GM23338 (cell line): Measurements from ENCODE around the gene DDX27.

Experiments used
- EZH2 ChIP-seq: fragments of 200-600 bp; sonication (generic); IDR thresholded peaks from one replicate; pipeline ENCODE4 v1.8.0; 2017; ENCODE audit warnings: antibody characterized with exemption, mild to moderate bottlenecking, low read depth; ENCODE audit not compliant: unreplicated experiment
- EZH2phosphoT487 ChIP-seq: fragments of 200-600 bp; sonication (generic); IDR thresholded peaks from one replicate; pipeline ENCODE4 v1.8.1; 2018; ENCODE audit warnings: antibody characterized with exemption; ENCODE audit not compliant: unreplicated experiment
- JUNB ChIP-seq: IDR thresholded peaks from one replicate; pipeline ENCODE4 v1.6.1; 2016; ENCODE audit warnings: antibody characterized with exemption; ENCODE audit not compliant: unreplicated experiment
- POLR2AphosphoS5 ChIP-seq: IDR thresholded peaks from 2 replicates; pipeline ENCODE4 v1.6.1; 2016; ENCODE audit warnings: antibody characterized with exemption, low read depth
- REST ChIP-seq: IDR thresholded peaks from one replicate; pipeline ENCODE4 v1.6.1; 2018; ENCODE audit warnings: antibody characterized with exemption; ENCODE audit not compliant: unreplicated experiment
- ZNF114 ChIP-seq: fragments of 250-450 bp; sonication (Bioruptor Pico); IDR thresholded peaks from 2 replicates; pipeline ENCODE4 v1.5.0; 2020; ENCODE audit warnings: mild to moderate bottlenecking, moderate library complexity
- ZNF331 ChIP-seq: fragments of 250-450 bp; sonication (Bioruptor Pico); IDR thresholded peaks from 2 replicates; pipeline ENCODE4 v1.5.0; 2020; ENCODE audit warnings: low read depth, mild to moderate bottlenecking, moderate library complexity
- TF ChIP-seq, protein P1 (sequence below), 2 experiments: fragments of 200-600 bp in 1 of 2; sonication (generic) in 1 of 2; conservative IDR thresholded peaks; 2 replicates each; pipeline versions ENCODE4 v1.5.1 to v1.6.1; 2016 to 2017; ENCODE audit warnings: antibody characterized with exemption in 2 of 2, low read depth in 2 of 2, mild to moderate bottlenecking in 2 of 2, moderate library complexity in 1 of 2
- TF ChIP-seq, protein P2 (sequence below): IDR thresholded peaks from 2 replicates; pipeline ENCODE4 v1.6.1; 2016; ENCODE audit warnings: antibody characterized with exemption

DNA sequence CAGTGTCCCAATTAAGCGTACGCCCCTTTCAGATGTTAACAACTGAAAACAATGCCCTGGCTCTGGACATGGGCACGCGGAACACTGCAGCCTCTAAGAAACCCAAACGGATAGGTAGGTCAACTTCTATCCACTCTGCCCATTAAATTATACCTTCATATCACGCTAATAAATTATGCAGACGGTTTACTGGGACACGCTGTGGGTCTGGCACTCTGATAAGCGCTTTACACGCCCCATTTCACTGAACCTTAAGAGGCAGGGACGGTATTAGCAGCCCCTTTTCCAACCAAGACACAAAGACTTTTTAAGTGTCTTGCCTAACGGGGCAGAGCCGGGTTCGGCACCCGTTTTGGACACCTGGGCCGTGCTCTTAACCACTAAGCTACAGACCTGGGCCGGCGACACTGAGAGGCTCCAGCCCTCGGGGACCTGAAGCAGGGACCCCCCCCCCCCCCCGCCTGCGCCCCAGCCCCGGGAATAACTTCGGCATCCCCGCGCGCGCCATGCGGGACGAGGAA, 31.8 kb upstream of the DDX27 start:
- TF ChIP-seq, protein P1, sequence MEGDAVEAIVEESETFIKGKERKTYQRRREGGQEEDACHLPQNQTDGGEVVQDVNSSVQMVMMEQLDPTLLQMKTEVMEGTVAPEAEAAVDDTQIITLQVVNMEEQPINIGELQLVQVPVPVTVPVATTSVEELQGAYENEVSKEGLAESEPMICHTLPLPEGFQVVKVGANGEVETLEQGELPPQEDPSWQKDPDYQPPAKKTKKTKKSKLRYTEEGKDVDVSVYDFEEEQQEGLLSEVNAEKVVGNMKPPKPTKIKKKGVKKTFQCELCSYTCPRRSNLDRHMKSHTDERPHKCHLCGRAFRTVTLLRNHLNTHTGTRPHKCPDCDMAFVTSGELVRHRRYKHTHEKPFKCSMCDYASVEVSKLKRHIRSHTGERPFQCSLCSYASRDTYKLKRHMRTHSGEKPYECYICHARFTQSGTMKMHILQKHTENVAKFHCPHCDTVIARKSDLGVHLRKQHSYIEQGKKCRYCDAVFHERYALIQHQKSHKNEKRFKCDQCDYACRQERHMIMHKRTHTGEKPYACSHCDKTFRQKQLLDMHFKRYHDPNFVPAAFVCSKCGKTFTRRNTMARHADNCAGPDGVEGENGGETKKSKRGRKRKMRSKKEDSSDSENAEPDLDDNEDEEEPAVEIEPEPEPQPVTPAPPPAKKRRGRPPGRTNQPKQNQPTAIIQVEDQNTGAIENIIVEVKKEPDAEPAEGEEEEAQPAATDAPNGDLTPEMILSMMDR (conservative IDR thresholded peaks at IDR 0.05; ENCODE audit: low read depth in 2 of 2): no peak
- TF ChIP-seq EZH2 (no peak), REST (no peak), POLR2AphosphoS5 (no peak), EZH2phosphoT487 (no peak), ZNF331 (CRISPR knock-in tag) (no peak), JUNB (no peak), ZNF114 (no peak)
- TF ChIP-seq, protein P2, sequence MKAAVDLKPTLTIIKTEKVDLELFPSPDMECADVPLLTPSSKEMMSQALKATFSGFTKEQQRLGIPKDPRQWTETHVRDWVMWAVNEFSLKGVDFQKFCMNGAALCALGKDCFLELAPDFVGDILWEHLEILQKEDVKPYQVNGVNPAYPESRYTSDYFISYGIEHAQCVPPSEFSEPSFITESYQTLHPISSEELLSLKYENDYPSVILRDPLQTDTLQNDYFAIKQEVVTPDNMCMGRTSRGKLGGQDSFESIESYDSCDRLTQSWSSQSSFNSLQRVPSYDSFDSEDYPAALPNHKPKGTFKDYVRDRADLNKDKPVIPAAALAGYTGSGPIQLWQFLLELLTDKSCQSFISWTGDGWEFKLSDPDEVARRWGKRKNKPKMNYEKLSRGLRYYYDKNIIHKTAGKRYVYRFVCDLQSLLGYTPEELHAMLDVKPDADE: no peak
